ENCODE results near the gene KRT3.

KRT3 gene

GRCh38 chr12:52827499-52828090, 31.7 kb upstream of the KRT3 start:
- DNase-seq (ENCODE audit: low read depth in 2 of 2, low spot score in 1 of 2) = no peak

- DNase-seq (ENCODE audit: low read depth in 2 of 2, low spot score in 1 of 2) = no peak
Observed at GRCh38 chr12:52826611-52827498, 30.9 kb upstream of the KRT3 start.

- DNase-seq (ENCODE audit: low read depth in 2 of 2, low spot score in 1 of 2) = no peak
Observed at GRCh38 chr12:52825961-52826360, 30.0 kb upstream of the KRT3 start.

GRCh38 chr12:52824741-52825410, 29.0 kb upstream of the KRT3 start:
- no peak for DNase-seq (ENCODE audit: low read depth in 2 of 2, low spot score in 1 of 2)

- no peak for DNase-seq (ENCODE audit: low read depth in 2 of 2, low spot score in 1 of 2)
Observed at GRCh38 chr12:52823761-52824450, 28.0 kb upstream of the KRT3 start.

GRCh38 chr12:52822771-52823510, 27.0 kb upstream of the KRT3 start:
- no peak for DNase-seq (ENCODE audit: low read depth in 2 of 2, low spot score in 1 of 2)

- no peak for DNase-seq (ENCODE audit: low read depth in 2 of 2, low spot score in 1 of 2)
Observed at GRCh38 chr12:52821826-52822660, 26.1 kb upstream of the KRT3 start.

- no peak for DNase-seq (ENCODE audit: low read depth in 2 of 2, low spot score in 1 of 2)
Observed at GRCh38 chr12:52821071-52821730, 25.3 kb upstream of the KRT3 start.

GRCh38 chr12:52820521-52820920, 24.6 kb upstream of the KRT3 start:
- DNase-seq (ENCODE audit: low read depth in 2 of 2, low spot score in 1 of 2) = no peak

GRCh38 chr12:52819731-52820510, 24.0 kb upstream of the KRT3 start:
- DNase-seq (ENCODE audit: low read depth in 2 of 2, low spot score in 1 of 2) = no peak

GRCh38 chr12:52818887-52819420, 23.0 kb upstream of the KRT3 start:
- no peak for DNase-seq (ENCODE audit: low read depth in 2 of 2, low spot score in 1 of 2)

GRCh38 chr12:52818388-52818787, 22.5 kb upstream of the KRT3 start:
- DNase-seq (ENCODE audit: low read depth in 2 of 2, low spot score in 1 of 2) = no peak

- DNase-seq (ENCODE audit: low read depth in 2 of 2, low spot score in 1 of 2) = no peak
Observed at GRCh38 chr12:52817699-52818238, 21.9 kb upstream of the KRT3 start.

GRCh38 chr12:52817003-52817698, 21.2 kb upstream of the KRT3 start:
- no peak for DNase-seq (ENCODE audit: low read depth in 2 of 2, low spot score in 1 of 2)

- no peak for DNase-seq (ENCODE audit: low read depth in 2 of 2, low spot score in 1 of 2)
Observed at GRCh38 chr12:52815676-52816588, 20.0 kb upstream of the KRT3 start.

- DNase-seq (ENCODE audit: low read depth in 2 of 2, low spot score in 1 of 2) = no peak
Observed at GRCh38 chr12:52815161-52815560, 19.2 kb upstream of the KRT3 start.
